GM20431 (cell line): Measurements from ENCODE around the gene CAVIN2.

Source experiments
- in situ Hi-C: fragments of 300-500 bp; cut with MseI, MboI; formaldehyde crosslinking; loops from one replicate; pipeline ENCODE4 v1.15.0; 2020; ENCODE audit warnings: low sequenced_read_pairs; ENCODE audit not compliant: unreplicated experiment

CAVIN2 gene

DNA sequence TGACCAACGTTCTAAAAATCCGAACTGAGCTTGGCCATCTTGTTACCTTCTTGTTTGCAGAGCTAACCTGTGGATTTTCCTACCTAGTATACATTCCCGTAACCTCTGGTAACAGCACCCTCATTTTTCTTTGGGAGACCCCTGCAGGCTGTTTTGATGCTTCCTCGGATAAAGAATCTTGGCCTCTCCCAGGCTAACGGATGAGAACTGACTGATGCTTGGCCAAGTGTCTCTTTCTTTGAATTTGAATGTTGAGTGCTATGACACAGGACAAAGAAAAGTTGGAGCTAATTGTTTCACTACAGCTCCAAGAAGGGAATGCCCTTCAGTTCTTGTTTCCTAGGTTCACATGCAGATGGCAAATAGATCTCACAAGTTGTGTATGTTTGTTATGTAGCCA, 19.3 kb upstream of the CAVIN2 start:
- in situ Hi-C loops, result no loop called here

GRCh38 chr2:191864628-191865374, 17.9 kb upstream of the CAVIN2 start:
- in situ Hi-C loops, result no loop called here

- in situ Hi-C loops, result no loop called here
Measured at GRCh38 chr2:191863988-191864387, 17.1 kb upstream of the CAVIN2 start.

DNA sequence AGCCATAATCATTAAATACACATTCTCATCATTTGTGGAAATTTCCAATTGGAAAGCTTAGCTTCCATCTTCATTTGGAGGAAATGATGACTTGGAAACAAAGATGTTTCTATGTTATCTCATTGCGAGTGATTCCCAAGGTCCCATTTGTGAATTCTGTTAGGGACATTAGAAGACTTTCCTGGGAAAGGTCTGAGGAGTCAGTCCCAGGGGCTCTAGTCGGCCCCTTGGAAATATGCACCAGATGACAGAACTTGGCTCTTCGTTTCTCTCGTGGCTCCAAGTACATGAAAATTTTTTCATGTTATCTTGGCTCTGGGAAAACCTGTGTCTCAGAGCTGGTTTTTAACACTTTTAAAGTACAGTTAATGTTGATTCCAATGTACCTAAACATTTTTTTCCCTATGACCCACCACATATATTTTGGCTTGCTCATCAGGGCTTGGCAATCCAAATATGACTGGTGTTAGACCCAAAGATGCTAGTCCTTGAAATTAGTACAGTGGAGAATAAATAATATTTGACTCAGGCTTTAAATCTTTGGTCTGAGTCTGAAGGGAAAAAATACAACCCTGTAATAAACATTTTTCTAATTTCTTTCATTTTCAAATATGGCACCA, 15.4 kb upstream of the CAVIN2 start:
- in situ Hi-C loops, result no loop called here

DNA sequence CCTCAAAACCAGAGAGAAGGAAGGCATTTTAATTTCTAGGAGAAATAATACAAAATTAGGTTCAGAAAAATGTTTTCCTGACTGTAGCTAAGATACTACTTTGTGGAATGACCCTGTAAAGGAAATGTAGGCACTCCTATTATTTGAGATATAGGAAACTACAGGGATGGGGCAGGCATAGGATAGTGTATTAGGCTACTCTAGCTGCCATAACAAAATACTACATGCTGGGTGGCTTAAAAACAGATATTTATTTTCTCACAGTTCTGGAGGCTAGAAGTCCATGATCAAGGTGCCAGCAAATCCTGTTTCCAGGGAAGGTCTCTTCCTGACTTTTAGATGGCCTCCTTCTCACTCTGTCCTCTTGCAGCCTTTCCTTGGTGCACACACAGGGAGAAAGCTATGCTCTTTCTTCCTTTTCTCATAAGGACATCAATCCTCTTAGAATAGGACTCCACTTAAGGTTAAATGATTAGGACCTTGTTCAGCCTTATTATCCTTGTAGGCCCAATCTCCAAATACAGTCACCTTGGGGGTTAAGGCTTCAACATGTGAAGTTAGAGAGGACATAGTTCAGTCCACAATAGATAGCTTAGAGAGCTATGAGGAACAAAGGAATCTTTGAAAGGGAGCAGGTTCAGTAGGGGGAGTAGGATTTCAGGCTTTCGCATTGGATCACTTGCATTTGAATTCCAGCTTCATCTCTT, 14.0 kb upstream of the CAVIN2 start:
- in situ Hi-C loops, result no loop called here

- in situ Hi-C loops, result no loop called here
Measured at GRCh38 chr2:191859681-191860080, 12.8 kb upstream of the CAVIN2 start.

DNA sequence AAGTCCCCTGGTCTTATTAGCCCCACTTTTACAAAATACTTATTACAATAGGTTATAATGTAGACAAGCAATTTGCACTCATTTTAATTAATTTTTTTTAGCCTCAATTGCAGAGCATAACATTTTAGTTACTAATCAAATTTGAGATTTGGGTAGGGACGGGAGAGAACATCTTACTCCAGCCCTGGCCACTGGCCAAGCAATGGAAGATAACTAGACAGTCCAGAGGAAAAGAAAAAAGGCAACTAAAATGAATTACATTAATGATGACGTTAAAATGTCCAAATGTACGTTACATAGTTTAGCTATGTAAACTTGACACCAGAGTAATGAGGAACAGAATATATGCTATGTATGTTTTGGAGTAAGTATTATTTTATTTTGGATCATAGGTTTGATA, 11.0 kb upstream of the CAVIN2 start:
- in situ Hi-C loops, result no loop called here

GRCh38 chr2:191857259-191857805, 10.4 kb upstream of the CAVIN2 start:
- in situ Hi-C loops, result no loop called here

DNA sequence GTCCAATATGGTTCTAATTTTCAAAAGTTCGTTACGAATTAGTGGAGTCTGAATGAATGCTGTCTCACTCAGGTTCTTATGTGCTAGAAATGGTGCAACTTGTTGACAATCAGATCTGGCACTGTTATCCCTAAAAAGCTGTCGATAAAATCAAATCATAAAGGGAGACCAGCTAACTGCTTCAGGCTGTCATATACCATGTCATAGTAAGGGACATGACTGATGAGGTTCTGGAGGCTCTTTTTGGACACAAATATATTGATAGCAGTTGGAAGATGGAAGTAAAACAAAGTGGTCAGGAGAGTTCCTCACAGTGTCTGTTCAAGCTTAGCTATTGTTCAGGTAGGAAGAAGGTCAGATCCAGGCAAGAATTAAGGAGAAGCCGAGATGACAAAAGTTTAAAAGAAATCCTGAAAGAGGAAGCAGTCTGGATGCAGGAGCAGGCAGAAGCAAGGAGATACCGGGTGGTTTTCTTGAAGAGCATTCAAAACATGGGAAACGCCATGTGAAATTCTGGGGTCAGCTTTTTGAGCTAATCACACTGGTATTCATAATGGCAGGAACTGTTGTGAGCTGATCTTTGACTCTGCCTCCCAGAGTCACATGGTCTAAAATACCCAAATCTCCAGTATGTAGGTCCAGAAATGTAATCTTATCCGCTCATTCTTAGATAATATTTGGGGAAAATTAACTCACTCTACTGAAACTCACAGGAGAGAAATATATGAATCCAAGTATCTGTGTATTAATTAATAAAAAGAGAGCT, 9.4 kb upstream of the CAVIN2 start:
- in situ Hi-C loops, result no loop called here

DNA sequence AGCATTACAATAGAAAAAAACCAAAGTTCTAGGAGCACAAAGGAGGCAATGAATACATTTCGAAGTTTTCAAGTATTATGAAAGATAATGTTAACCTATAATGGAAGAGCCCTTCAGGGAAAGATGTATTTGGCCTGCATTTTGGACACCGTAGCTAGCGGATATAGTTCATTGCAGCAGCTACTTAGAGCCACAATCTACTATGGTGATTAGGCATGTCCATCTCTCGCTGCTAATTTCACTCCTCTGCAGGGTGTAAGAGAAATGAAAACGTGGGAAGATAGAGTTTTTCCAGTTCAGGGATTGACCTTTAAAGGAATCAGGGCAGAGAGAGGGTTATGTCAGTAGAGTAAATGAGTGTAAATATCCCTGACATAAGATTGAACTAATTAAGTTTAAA, 8.5 kb upstream of the CAVIN2 start:
- in situ Hi-C loops, result no loop called here

- in situ Hi-C loops, result no loop called here
Measured at GRCh38 chr2:191854382-191855372, 7.8 kb upstream of the CAVIN2 start.

GRCh38 chr2:191853843-191854242, 7.0 kb upstream of the CAVIN2 start:
- in situ Hi-C loops, result no loop called here

DNA sequence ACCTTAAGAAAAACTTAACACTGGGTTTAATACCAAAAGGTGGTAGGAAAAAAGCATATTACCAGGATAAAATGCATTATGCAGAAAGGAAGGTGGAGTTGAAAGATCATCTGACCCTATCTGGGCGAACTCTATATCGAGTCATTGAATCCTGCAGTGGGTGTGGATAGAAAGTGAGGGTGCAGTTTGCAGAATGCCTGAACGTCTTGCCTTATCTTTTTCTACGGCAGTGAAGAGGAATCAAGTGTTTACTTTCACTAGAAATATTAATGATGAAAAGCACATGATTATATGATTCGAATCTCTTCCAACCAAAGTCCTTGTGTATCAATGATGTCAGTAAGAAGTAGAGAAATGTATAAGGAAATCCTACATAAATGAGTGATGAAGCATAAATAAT, 4.3 kb upstream of the CAVIN2 start:
- in situ Hi-C loops, result no loop called here

DNA sequence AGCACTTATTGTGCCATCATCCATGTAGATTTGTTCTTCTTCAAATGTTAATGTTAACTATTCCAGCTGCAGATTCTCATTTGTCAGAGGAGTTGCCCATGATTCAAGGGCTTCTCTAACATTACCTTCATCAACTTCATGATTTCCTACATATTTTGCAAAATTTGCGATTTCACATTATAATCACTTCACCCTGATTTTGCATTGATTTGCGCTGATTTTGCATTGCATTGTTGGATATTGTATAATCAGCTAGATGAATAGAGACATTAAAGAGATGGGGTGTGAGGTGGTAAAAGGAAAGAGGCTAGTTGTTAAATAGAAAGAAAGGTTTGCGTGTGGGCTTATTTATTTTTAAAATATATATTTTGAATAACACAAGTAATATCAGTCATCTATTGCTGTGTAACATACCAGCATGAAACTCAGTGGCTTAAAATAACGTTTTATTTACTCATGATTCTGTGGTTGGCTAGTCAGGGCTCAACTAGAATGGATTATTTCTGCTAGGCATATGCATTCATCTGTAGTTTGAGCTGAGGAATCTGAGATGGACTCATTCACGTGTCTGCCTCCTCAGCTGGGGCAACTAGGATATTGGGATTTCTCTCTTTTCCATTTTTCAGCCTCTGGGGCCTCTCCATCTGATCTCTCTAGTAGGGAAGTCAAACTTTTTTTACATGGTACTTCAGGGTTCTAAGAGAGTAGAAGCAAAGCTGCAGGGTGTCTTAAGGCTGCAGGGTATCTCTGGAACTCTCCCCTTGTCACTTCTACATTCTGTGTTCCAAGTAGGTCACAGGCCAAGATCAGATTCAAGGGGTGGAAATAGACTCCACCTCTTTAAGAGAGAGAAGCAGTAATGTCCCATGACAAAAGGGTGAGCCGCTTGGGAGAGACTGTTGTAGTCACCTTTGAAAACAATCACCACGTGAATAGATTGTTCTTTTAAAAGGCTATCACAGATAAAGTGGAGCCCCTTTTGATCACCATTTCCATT, 2.2 kb upstream of the CAVIN2 start:
- in situ Hi-C loops, result no loop called here

GRCh38 chr2:191847764-191848163, 876 bp upstream of the CAVIN2 start:
- in situ Hi-C loops, result no loop called here

- in situ Hi-C loops, result no loop called here
Measured at GRCh38 chr2:191845876-191846514, 893 bp downstream of the CAVIN2 start.

GRCh38 chr2:191845248-191845715, 1.6 kb downstream of the CAVIN2 start:
- in situ Hi-C loops, result no loop called here
